GM21619 (cell line): ENCODE results near the gene RNF2.
"Not testable (repeated sequence)": the region's sequence is repeated elsewhere in the genome, so short reads cannot be mapped to it uniquely, and the experiment has no call there.

ENCODE experiments used
- ATAC-seq: cut with Tn5 transposase; IDR thresholded peaks from one replicate; pipeline ENCODE4 v1.9.1; 2021; ENCODE audit not compliant: unreplicated experiment

The RNF2 gene

DNA sequence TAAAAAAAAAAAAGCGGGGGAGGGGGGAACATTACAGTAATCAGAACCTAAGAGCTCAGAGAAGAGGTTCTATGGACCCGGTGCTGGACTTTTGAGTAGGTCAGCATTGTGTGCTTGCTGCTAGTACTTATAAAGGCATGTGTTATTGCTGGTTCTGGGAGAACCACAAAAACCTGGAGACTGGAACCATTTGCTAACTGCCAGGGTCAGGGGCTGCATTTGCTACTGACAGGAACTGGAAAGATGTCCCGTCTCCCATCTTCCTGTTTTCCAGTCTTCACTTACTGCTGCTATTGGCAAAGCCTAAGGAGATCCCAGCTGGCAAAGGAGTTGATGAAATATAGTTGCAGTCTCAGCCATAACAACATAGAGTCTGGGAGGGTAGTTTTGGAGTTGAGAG lies 4.3 kb downstream of the RNF2 start:
- ATAC-seq = no peak

GRCh38 chr1:185050823-185051451 lies 5.6 kb downstream of the RNF2 start:
- no peak for ATAC-seq

- ATAC-seq = no peak
Measured at GRCh38 chr1:185053204-185053603, 7.8 kb downstream of the RNF2 start.

GRCh38 chr1:185054365-185055060 lies 9.2 kb downstream of the RNF2 start:
- no peak for ATAC-seq

DNA sequence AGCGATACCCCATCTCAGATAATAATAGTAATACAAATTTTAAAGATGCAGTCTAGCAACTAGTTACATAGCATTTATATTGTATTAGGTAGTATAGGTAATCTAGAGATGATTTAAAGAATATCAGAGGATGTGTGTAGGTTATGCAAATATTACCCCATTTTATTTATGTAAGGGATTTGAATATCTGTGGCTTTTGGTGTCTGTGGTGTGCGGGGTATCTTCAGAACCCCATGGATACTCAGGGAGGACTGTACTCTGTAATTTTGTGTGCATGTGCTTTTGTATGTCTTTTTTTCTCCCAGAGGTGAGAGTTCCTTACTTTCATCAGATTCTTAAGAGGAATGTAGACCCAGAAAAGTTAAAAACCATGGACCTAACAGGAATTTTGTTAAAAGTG lies 12.8 kb downstream of the RNF2 start:
- ATAC-seq = no peak

- no peak for ATAC-seq
Measured at GRCh38 chr1:185058876-185059275, 13.5 kb downstream of the RNF2 start.

GRCh38 chr1:185059950-185060571 lies 14.7 kb downstream of the RNF2 start:
- ATAC-seq = no peak

GRCh38 chr1:185062710-185063370 lies 17.5 kb downstream of the RNF2 start:
- no peak for ATAC-seq

GRCh38 chr1:185063719-185064118 lies 18.4 kb downstream of the RNF2 start:
- no peak for ATAC-seq

GRCh38 chr1:185065006-185065405 lies 19.6 kb downstream of the RNF2 start:
- ATAC-seq = not testable (repeated sequence)

DNA sequence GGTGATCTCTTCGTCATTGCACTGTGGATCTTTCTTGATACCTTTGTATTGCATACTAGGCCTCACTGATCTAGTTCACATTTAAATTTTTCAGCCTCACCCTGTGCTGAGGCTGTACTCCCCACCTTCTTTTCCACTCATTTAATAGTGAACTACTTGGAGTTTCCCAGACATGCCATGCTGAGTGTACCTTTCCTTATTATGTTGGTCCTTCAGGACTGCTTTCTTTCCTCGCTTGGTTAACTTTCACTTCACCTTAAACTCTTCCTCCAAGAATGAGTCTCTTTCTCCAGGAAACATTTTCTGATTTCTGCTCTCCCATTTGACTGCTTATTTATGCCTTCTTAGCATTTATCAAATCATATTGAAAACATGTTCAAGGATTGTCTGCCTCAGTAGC lies 20.8 kb downstream of the RNF2 start:
- ATAC-seq = no peak

- no peak for ATAC-seq
Measured at GRCh38 chr1:185068341-185068740, 23.0 kb downstream of the RNF2 start.

DNA sequence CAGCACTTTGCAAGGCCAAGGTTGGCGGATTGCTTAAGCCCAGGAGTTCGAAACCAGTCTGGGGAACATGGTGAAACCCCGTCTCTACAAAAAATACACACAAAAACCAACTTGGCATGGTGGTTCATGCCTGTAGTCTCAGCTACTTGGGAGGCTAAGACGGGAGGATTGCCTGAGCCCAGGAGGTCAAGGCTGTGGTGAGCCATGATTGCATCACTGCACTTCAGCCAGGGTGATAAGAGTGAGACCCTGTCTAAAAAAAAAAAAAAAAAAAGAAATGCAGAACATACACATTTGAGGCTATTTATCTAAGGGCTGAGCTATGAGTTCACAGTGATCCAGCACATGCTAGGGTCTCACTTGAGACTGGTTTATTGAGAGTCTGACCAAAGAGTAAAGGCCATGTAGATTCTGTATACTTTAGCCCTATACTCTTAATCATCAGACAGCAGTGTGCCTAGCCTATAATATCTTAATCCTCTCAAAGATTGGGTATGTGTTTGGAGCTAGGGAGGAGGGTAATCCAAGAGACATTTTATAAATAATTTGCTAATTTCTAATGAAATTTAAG lies 23.9 kb downstream of the RNF2 start:
- ATAC-seq = no peak

- ATAC-seq = no peak
Measured at GRCh38 chr1:185070051-185070450, 24.7 kb downstream of the RNF2 start.

- no peak for ATAC-seq
Measured at GRCh38 chr1:185073725-185074124, 28.4 kb downstream of the RNF2 start.

GRCh38 chr1:185074307-185074706 lies 28.9 kb downstream of the RNF2 start:
- ATAC-seq = no peak

DNA sequence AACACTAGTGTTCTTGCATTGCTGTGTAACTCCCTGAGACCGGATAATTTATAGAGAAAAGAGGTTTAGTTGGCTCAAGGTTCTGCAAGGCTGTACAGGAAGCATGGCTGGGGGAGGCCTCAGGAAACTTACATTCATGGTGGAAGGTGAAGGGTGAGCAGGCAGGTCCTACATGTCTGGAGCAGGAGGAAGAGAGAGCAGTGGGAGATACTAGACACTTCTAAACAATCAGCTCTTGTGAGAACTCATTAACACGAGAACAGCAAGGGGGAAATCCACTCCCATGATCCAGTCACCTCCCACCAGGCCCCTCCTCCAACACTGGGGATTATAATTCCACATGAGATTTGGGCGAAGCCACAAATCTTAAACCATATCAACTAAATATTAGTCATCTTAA lies 30.1 kb downstream of the RNF2 start:
- ATAC-seq = no peak

DNA sequence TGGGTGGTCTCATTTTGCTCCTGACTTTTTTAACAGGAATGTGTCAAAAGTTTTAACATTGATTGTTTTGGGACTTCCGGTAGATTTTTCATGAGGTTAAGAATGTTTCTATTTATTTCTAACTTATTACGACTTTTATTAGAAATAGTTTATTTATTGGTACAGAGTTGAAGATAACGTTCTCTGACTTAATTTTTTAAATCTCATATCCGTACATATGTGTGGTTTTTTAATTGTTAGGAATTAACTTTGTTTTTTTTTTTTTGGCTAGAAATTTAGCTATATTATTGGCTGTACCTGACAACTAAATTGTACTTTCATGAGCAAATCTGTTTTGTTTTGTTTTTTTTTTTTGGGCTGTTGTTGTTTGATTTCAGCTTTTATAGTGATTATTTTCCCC lies 32.0 kb downstream of the RNF2 start:
- no peak for ATAC-seq

GRCh38 chr1:185080422-185080821 lies 35.1 kb downstream of the RNF2 start:
- no peak for ATAC-seq

DNA sequence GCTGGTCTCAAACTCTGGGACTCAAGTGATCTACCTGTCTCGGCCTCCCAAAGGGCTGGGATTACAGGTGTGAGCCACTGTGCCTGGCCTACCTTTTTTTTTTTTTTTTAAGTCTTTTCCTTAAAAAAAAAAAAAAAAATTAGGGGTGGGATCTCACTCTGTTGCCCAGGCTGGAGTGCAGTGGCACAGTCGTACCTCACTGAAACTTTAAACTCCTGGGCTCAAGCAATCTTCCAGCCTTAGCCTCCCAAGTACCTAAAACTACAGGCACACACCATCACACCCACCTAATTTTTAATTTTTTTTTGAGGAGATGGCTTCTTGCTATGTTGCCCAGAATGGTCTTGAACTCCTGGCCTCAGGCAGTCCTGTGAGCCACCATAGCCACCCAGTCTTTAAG lies 38.5 kb downstream of the RNF2 start:
- ATAC-seq = no peak

- ATAC-seq = no peak
Measured at GRCh38 chr1:185087101-185087500, 41.7 kb downstream of the RNF2 start.

DNA sequence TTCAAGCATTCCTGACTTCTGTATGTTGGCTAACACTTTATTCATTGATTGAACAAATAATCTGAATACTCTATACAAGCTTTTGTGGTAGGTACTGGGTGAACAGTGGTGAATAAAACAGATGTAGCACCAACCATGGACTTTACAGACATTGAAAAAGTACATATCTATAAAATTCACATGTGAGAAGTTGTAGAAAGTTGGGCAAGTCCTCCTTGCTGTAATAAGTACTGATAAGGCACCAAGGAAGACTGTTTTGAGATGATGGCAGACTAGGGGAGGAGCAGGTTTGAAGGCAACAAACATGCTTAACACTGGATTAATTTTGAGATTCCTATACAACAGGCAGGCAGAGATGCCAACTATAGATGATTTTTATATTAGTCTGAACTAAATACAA lies 42.4 kb downstream of the RNF2 start:
- ATAC-seq = no peak
